Glutamatergic neuron (in vitro differentiated cells): ENCODE data around the gene CCDC24. TPM values are rescaled to one million over a fixed set of nuclear protein-coding genes. Genes with fewer than 3 reads are reported as not detected.
A peak's percentile ranks its signal among the peaks of the same experiment; 100 is the strongest.

Experiments used
- DNase-seq: peaks from one replicate; pipeline ENCODE4 v3.0.0; 2022
- H3K27ac Mint-ChIP-seq: one replicate; pipeline ENCODE4 v1.8.0; 2020; ENCODE audit warnings: mild to moderate bottlenecking, mixed read lengths, inconsistent platforms; ENCODE audit not compliant: unreplicated experiment
- H3K27me3 Mint-ChIP-seq: one replicate; pipeline ENCODE4 v1.8.0; 2020; ENCODE audit warnings: mild to moderate bottlenecking, moderate library complexity, mixed read lengths, inconsistent platforms; ENCODE audit not compliant: unreplicated experiment
- H3K36me3 Mint-ChIP-seq: one replicate; pipeline ENCODE4 v1.8.0; 2020; ENCODE audit warnings: mild to moderate bottlenecking, mixed read lengths, inconsistent platforms; ENCODE audit not compliant: unreplicated experiment
- H3K4me1 Mint-ChIP-seq: one replicate; pipeline ENCODE4 v1.8.0; 2020; ENCODE audit warnings: mild to moderate bottlenecking, low read depth, mixed read lengths, inconsistent platforms; ENCODE audit not compliant: unreplicated experiment
- H3K4me3 Mint-ChIP-seq: one replicate; pipeline ENCODE4 v1.8.0; 2020; ENCODE audit warnings: mild to moderate bottlenecking, mixed read lengths, inconsistent platforms; ENCODE audit not compliant: unreplicated experiment
- H3K9me3 Mint-ChIP-seq: one replicate; pipeline ENCODE4 v1.8.0; 2020; ENCODE audit warnings: mild to moderate bottlenecking, moderate library complexity, mixed read lengths, inconsistent platforms; ENCODE audit not compliant: unreplicated experiment
- long read RNA-seq: library from polyadenylated mRNA; unstranded; transcript quantifications from one replicate; pipeline ENCODE4 v2.0.0, GENCODE V29; 2020; ENCODE audit not compliant: unreplicated experiment
- total RNA-seq: library from RNA; stranded (reverse); fragmentation: NEBNext Ultra II Directional; extraction: Animal tissue kit (Norgen Biotek cat#: 25700); gene quantifications from one replicate; pipeline ENCODE4 v1.2.1, GENCODE V29; 2021; ENCODE audit not compliant: unreplicated experiment
- TF ChIP-seq, protein P1 (sequence below): fragments of 200-600 bp; sonication (generic); IDR thresholded peaks from one replicate; pipeline ENCODE4 v1.5.0; 2021; ENCODE audit not compliant: partially characterized antibody, unreplicated experiment

Gene CCDC24
- 6.3 TPM for total RNA-seq
- long read RNA-seq, partial matches to known transcripts = 1 of 6 reads
- long read RNA-seq, other reads (novel, unspliced or antisense) = 5 of 6 reads

DNA sequence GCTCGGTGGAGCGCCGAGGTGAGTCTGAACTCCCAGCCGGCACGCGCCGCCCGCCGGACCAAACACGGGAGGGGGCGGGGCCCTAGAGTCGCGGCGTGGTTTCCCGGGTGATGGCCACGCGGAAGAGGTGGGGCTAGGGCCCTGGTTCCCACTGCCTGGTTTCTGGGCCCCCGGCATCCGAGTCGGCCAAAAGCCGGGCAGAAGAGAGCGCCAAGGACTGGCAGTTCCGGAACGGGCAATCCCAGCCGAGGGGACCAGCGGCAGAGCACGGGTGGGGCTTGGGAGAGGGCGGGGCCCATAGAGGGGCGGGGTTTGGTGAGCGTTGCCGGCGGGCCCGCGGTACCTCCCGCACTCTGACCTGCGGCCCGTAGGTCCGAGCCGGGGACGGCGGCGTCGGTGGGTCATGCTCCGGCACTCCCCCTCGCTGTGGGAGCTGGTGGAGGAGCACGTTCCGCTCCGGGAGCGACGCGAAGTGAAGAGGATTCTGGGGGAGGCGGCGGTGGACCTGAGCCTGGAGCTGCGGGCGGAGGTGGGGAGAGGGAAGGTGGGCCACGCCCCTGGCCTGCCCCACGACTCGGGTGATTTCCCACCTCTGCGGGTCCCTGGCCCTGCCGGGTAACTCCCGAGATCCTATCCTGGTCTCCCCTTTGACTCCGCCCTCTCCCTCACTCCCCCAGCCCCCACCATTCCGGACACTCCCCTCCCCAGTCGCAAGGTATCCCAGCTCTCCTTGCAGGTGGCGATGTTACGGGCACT lies at the start of gene CCDC24:
Gene CCDC24, plus strand, starts transcription at position 124 of the 756 bp plus-strand sequence. Its CDS starts 280 bp downstream, at position 404.
- peak within 1 kb of the TSS; percentile 90 for H3K4me3 Mint-ChIP-seq
- H3K36me3 Mint-ChIP-seq = no peaks in the 10 kb centered on the region
- peak; percentile 67 for DNase-seq
- H3K9me3 Mint-ChIP-seq = peaks cover 1% of the 10 kb centered on the region
- H3K27ac Mint-ChIP-seq = no peak within 1 kb of the TSS
- TF ChIP-seq, protein P1, sequence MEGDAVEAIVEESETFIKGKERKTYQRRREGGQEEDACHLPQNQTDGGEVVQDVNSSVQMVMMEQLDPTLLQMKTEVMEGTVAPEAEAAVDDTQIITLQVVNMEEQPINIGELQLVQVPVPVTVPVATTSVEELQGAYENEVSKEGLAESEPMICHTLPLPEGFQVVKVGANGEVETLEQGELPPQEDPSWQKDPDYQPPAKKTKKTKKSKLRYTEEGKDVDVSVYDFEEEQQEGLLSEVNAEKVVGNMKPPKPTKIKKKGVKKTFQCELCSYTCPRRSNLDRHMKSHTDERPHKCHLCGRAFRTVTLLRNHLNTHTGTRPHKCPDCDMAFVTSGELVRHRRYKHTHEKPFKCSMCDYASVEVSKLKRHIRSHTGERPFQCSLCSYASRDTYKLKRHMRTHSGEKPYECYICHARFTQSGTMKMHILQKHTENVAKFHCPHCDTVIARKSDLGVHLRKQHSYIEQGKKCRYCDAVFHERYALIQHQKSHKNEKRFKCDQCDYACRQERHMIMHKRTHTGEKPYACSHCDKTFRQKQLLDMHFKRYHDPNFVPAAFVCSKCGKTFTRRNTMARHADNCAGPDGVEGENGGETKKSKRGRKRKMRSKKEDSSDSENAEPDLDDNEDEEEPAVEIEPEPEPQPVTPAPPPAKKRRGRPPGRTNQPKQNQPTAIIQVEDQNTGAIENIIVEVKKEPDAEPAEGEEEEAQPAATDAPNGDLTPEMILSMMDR = no peak
- H3K4me1 Mint-ChIP-seq = peaks cover 4% of the 10 kb centered on the region
- H3K27me3 Mint-ChIP-seq = peaks cover 6% of the 10 kb centered on the region

DNA sequence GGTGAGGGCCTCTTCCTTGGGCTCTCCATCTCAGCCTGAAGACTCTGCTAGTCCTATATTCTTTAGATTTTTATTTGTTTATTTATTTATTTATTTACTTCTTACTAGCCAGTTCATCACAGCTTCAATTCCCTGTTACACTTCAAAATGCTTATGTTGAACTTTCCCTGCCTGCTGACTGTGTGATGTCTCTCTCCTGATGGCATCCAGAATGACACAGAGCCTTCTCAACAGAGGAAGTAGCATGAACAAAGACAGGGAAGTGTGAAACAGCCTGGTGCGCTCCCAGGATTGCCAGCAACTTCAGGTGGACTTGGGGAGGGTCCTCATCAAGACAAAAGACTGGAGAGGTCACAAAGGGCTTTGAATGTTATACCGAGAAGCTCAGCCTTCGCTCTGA lies 49.0 kb upstream of the CCDC24 start:
- H3K4me1 Mint-ChIP-seq = peaks cover 9% of the 10 kb centered on the region

DNA sequence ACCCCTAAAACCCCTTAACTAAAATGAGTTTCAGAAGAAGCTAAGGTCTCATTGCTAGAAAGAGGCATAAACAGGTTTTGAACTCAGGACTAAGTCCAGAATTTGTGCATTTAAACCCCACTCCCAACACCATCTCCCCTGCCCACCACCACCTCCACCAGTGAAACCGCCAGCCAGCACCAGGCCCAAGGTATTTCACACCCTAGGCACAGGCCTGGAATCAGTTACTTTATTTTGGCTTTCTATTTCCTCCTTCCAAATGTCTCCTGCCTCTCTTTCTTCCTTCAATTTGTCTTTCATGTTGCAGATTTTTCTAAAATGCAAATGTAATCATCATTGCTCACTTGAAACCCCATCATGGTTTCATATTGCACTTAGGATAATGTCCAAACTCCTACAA lies 46.5 kb upstream of the CCDC24 start:
- DNase-seq = no peak
- Mint-ChIP-seq H3K27me3 (peaks cover 4% of the 10 kb centered on the region), H3K4me3 (no peak overlapping the region), H3K4me1 (peaks cover 7% of the 10 kb centered on the region), H3K27ac (no peak overlapping the region), H3K36me3 (no peaks in the 10 kb centered on the region), H3K9me3 (no peaks in the 10 kb centered on the region)
- TF ChIP-seq, protein P1 = no peak

More for the DNA sequence above, 49.0 kb upstream of the CCDC24 start:
- Mint-ChIP-seq H3K4me3 (no peak overlapping the region), H3K36me3 (peaks cover 5% of the 10 kb centered on the region), H3K9me3 (peaks cover 2% of the 10 kb centered on the region), H3K27ac (no peak overlapping the region), H3K27me3 (peaks cover 10% of the 10 kb centered on the region)
- DNase-seq = no peak
- TF ChIP-seq, protein P1 = no peak

DNA sequence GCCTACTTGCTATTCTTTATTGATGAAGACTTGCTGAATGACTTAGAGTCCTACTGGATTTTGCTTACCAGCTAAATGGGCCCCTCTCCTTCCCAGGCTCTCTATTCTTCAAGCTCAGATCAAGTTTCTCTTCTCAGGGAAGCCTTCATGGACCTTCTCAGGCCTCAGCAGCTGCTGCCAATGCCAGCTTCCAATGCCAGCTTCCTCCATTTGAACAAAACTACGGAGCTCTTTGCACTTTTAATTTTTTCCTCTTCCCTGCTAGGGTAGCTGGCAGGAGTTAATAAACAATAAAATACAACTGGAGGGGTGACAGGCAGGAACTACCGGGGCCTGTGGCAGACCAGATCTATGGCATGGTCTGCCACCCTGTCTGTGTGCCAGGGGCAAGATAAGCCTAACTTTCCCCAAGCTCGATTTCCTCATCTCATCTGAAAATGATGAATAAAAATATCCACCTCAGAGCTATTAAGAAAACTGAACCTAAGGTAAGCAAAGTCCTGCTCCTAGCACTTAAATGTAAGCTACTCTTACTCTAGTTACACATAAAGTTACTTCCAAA lies 45.6 kb upstream of the CCDC24 start:
- no peak for DNase-seq
- TF ChIP-seq, protein P1 = no peak
- Mint-ChIP-seq H3K36me3 (peaks cover 6% of the 10 kb centered on the region), H3K9me3 (peaks cover 4% of the 10 kb centered on the region), H3K27me3 (peaks cover 4% of the 10 kb centered on the region), H3K4me3 (peak overlapping the region; percentile 94), H3K4me1 (peaks cover 13% of the 10 kb centered on the region), H3K27ac (peak overlapping the region; percentile 72)
